GM18526 (cell line): Measurements from ENCODE around the gene GASK1A.

Source experiments
- POLR2A ChIP-seq: IDR thresholded peaks from 3 replicates; pipeline ENCODE4 v1.6.1; 2011; ENCODE audit not compliant: insufficient read length; ENCODE audit errors: extremely low read depth

The GASK1A gene

DNA sequence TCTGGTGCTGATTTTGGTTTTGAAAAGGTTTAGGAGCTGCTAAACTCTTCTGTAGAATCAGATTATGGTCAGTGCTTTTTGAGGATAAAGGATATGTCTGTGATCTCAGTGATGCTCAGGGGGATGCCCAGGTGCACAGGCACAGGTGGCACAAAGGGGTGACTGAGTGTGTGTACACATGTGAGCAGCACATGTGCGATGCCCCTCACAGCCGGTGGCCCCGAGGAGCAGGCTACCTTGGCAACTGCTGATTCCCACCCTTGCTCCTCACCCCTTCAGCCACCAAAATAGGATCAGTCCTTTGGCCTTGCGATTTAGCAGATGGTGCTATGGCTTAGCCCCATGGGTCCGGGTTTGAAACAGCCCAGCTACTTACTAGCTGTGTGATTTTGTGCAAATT lies 75.6 kb downstream of the GASK1A start:
- TF ChIP-seq POLR2A = no peak

DNA sequence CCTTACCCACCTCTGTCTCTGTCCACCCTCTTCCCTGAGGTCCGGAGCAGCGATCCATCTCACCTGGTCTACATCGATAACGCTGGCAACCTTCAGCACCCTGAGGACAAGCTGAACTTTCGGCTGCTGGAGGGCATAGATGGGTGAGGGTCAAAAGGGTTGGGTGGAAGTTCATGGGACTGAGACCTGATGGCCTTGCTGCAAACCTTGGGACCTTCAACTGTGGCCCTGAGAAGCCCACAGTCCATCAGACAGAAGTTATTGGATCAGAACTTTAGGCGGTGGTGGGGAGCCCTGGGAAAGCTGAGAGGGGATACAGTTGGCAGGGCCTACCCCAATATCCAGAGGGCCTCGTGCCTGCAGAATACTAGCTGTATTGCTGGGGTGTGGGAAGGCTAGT lies 76.3 kb downstream of the GASK1A start:
- no peak for TF ChIP-seq POLR2A

DNA sequence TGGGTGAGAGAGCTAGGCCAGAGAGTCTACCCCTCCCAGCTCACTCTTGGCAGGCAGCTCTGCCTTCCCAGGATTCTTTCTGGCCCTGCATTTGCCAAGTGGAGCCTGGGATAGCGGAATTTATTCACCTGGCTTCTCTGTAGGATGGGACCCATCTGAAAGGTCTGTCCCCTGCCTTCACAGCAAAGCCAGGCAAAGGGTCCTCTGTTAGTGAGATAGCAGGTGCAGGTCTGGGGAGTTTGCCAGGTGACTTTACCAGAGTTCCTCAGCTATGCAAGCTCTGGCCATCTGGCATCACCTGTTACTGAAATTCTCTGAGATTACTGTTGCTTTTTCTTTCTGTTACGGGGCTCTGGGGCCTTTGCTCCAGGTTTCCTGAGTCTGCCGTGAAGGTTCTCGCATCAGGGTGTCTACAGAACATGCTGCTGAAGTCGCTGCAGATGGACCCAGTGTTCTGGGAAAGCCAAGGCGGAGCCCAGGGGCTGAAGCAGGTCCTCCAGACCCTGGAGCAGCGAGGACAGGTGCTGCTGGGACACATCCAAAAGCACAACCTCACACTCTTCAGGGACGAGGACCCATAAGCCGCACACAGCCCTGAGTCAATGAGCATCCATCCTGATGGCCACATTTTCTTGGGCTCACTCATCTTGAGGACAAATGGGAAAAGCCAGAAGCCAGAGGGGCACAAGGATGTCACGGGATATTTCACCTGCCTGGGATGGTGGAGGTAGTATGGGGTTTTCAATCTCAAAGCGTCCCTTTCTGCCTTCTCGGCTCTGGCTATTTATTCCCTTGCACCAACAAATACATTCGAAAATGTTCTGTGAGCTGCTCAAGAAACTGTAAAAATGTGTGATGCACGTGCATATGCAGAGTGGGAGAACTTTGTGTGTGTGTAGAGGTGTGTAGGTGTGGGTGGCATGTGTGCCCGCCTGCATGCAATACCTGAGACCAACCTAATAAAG lies 77.0 kb downstream of the GASK1A start:
- TF ChIP-seq POLR2A = no peak

DNA sequence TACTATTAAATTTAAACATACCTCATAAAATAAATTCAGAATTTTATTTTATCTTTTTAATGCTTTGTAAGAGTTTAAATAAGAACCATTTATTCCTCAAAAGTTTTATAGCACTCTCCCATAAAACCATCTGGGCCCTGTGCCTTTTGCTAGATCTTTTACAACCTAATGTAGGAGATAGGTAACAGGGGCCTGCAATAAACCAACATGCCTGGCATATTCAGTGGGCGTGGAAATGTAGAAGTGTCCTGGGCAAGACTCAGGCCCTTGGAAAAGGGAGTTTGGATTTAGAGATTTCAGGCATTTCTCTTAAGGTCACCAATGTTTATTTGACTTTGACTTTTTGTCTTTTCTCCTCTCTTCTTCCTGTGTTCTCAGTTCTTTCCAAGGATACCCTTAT lies 80.3 kb downstream of the GASK1A start:
- no peak for TF ChIP-seq POLR2A

DNA sequence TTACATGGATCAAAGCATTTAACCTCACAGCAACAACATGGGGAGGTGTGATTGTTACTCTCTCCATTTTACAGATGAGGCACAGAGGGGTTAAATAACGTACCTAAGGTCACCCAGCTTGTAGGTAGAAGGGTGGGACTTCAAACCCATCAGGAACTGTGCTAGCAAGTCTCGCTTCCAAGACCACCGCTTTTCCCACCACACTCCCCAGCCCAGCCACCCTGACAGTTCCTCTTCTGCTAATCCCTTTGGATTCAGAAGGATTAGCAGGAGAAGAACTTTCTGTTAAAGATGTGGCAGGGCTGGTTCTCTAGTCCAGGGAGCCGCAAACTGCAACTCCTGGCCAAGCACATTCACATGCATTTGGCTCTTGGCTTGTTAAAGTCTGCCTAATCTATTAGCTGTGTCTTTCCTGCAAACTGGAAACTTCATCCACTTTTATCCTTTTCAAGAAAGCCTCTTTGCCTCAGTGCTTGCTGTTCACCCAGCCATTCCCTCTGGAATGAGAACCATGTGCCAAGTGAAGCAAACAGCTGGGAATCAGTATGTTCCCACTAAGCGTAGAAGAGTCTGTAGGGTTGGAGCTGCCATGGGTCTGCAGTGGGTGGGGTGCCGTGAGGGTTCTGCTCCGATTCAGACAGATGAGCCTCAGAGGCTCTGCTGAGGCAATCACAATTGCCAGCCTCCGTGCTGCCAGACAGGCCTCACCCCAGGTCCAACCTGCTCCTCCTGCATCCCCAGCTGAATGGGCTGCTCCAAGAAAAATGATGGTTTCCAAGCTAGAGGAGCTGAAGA lies 82.2 kb downstream of the GASK1A start:
- TF ChIP-seq POLR2A = no peak

DNA sequence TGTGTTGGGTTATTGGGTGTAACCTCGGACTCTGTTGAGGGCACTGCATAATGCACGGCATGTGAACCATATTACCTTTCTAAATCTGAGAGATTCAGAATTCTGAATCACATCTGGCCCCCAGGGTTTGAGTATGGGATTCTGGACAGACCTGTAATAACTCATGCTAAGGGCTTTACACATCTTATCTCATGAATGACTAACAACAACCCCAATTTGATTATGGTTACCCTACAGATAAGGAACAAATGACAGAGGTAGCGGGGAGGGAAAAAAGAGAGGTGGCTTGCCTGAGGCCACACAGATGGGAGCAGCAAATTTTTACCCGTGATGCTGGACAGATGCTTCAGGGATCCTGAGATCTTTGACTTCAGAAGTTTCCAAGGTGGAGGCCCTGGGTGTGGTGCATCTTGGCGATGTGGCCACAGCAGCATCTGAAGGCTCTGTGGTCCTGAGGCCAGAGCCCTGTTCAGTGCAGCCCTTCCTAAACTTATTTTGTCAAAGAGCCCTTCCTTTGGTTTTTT lies 83.0 kb downstream of the GASK1A start:
- no peak for TF ChIP-seq POLR2A

DNA sequence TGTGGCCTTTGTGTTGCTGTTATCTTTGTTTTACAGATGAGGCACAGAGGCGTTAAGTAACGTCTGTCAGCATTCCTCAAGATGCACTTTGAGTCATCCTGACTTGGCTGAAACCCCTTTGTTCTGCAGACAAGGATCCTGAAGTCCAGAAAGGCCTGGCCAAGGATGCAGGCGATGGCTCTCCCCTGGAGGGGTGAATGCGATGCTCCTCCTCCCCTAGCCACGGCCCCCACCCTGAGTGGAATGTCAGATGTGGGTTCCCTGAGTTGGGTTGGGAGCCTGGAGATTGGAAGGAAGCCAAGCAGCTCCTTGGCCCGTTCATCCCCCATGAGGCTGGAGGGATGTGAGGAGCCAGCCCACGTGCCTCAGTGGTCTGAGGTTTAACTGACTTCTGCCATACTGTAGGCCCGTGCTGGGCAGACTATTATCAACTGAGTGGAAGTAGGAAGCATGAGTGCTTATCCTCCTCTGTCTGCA lies 83.5 kb downstream of the GASK1A start:
- TF ChIP-seq POLR2A = no peak

DNA sequence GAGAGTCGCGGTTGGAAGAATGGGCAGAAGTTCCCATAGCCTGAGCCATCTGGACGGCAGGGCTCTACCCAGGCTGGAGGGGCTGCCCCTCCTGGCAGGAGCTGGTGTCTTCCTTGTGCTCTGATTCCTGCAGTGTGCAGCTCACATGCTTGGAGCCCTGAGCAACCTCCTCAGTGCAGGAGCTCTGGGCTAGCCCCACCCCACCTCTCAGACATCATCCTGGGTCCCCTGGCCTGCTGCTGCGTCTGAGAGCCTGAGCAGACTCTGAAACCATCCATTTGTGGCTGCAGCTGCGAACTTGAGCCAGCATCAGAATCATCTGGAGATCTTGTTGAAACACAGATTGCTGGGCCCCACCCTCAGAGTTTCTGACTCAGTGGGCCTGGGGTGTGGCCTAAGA lies 84.0 kb downstream of the GASK1A start:
- no peak for TF ChIP-seq POLR2A

DNA sequence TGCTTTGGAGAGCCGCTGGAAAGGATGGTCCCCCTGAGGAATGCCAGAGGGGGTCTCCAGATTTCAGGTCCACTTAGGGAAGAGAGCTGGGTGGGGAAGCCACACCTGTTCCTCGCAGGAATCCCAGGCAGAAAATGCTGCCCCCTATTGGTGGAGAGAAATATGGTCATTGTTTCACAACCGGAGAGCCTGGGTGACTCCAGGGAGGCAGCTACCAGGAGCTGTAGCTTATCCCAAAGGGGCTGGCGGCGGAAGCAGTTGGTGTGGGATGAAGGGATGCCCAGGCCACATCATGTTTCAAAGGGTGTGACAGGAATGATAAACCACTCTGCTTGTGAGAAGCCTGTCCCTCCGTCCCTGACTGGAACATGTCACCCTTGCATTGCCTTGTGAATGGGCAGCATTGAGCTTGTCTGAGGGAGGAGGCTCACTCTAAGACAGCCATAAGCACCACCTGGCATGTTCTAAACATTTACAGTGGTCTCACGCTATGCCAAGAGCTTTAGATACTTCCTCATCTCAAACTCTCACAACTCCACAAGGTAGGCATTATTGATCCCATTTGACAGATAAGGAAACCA lies 92.3 kb downstream of the GASK1A start:
- no peak for TF ChIP-seq POLR2A

DNA sequence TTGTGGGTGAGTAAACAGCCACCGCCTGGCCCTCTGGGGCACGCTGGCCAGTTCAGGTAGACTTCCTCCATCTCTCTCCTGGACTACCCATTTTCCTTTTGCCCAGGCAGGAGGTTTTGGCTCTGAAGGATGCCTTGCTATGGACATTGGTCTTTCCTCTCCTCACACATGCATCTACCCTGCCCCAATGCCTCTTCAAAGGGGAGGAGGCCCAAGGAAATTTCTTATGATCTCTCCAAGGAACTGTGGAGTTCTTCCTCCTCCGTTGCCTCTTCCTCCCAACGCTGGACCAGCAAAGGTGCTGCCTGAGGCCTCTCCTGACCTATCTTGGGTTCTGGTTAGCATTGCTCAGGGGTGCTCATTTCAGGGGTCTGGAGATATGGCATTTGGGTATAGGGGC lies 93.2 kb downstream of the GASK1A start:
- no peak for TF ChIP-seq POLR2A

DNA sequence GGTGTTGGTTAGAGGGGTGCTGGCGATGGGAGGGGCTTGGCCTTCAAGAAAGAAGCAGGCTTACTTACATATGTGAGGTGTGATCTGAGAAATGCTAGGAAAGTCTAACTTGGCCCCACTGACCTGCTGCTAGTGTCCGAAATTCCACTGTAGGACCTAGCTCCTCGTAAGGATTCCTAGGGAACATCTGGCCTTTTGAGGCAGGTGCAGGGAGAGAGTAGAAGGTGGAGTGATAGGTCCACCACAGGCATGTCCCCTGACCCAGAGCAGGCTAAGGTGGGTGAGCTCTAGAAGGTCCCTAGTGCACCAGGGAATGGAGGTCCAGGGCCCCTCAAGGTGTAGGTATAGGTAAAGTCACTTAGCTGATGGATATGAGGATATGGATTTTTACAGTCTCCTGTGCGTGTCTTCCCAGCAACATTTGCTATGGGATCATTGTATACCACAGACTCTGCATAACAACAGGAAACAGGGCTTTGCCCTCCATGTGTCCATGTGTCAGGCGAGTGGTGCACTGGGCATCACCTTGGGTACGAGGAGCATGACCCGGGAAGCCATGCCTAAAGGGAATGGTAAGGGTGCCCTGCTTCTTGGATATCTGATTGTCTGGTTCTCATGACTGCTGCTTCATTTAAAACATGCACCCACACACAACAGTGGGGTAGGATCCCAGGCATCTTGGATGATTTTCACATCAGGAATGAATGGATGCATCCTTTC lies 94.2 kb downstream of the GASK1A start:
- no peak for TF ChIP-seq POLR2A

DNA sequence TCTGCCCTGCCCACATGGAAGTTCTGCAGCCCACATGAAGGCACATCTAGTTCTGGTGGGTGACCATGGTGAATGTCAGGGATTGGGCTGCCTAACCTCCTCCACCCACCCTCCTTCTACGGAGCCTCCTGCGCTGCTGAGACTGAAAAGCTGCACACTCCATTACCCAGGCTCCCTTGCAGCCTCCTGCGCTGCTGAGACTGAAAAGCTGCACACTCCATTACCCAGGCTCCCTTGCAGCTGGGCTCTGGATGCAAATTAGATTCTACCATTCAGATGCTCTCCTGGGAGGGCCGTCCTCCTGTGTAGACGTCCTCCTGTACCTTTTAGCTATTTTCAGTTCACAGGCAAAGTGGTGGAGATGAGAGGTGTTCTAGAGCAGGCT lies 94.7 kb downstream of the GASK1A start:
- no peak for TF ChIP-seq POLR2A

DNA sequence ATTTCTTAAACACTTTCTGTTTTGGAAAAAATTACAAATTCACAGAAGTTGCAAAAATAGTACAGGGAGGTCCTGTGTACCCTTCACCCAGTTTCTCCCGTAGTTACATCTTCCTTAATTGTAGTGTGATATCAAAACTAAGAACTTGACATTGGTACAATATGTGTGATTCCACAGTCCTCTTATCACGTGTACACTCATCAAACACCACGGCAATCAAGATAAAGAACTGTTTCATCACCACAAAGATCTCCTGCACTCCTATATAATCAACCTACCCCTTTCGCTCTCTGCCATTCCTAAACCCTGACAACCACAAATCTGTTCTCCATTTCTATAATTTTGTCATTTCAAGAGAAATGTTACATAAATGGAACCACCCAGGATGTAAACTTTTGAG lies 95.4 kb downstream of the GASK1A start:
- no peak for TF ChIP-seq POLR2A

DNA sequence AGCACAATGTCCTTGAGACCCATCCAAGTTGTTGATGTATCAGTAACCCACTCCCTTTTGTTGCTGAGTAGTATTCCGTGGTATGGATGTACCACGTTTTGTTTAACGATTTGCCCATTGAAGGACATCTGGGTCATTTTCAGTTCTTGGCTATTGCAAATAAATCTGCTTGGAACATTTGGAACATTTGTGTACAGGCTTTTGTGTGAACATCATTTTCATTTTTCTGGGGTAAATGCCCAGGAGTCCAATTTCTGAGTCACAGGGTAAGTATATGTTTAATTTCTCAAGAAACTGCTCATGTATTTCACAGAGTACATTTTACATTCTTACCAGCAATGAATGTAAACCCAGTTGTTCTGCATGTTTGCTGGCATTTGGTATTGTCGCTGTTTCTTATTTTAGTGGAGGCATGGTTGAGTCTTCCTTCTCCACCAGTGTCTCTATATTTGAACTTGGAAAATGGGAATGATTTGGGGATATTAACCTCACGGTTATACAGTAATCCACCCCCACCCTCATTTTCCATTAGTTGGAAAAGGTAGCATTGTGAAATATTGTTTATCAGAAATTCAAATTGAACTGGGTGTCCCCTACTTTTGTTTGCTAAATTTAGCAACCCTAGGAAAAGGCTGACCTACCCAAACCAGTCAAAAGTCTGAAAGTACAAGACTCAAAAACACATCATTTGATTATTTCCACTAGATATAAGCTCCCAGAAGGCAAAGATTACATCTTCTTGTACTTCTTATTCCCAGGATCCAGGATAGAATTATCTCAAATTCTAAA lies 96.0 kb downstream of the GASK1A start:
- TF ChIP-seq POLR2A = no peak
